NT2/D1 (cell line): ENCODE results near the gene CCDC15.

ENCODE experiments used
- SUZ12 ChIP-seq: IDR thresholded peaks from 2 replicates; pipeline ENCODE4 v1.6.1; 2011; ENCODE audit not compliant: insufficient read length, insufficient read depth; ENCODE audit errors: extremely low read depth
- YY1 ChIP-seq: IDR thresholded peaks from 2 replicates; pipeline ENCODE4 v1.6.1; 2011; ENCODE audit not compliant: insufficient read length, insufficient read depth
- ZNF274 ChIP-seq: IDR thresholded peaks from 2 replicates; pipeline ENCODE4 v1.6.1; 2011; ENCODE audit warnings: mild to moderate bottlenecking, low read depth, low read length

DNA sequence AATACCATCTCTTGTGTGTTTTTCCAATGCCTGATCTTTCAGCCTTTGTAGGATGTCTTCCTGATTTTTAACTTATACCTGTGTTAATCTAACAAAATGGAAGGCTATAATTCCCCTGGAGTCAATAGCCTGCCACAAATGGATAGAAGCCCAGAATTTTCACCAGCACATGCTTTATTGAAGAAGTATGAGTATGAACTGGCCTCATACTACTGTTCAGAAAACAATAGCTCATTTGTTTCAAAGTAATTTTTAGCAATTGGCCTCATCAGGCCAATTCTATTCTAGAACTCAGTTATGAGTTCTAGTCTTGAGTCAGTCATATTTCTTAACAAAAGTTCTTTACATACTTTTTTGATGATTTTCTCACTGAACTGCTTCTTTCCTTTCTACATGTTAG is 68.5 kb downstream of the CCDC15 start:
- TF ChIP-seq YY1 (no peak), SUZ12 (no peak), ZNF274 (no peak)
